K562 (cell line): Measurements from ENCODE around the gene SMCHD1. TPM values are rescaled to one million over a fixed set of nuclear protein-coding genes. Genes with fewer than 3 reads are reported as not detected.
"Not testable (repeated sequence)": the region's sequence is repeated elsewhere in the genome, so short reads cannot be mapped to it uniquely, and the experiment has no call there.

Experiments
- ATAC-seq: fragments of 200-7000 bp; cut with Tn5 transposase; 3 replicates; pipeline ENCODE4 v1.9.1; 2020; ENCODE audit warnings: moderate library complexity
- BruUV-seq: library from RNA; stranded (reverse); fragments of 400-500 nt; replicated peaks from 2 replicates; lab custom pipeline; 2021; lab: Mats Ljungman, UMichigan
- CTCF ChIA-PET: fragments of 300-600 bp; formaldehyde crosslinking; extraction: SDS; loops from one replicate; lab custom pipeline; 2021; ENCODE audit warnings: low intra/inter-chr PET ratio; lab: Yijun Ruan, JAX
- POLR2A ChIA-PET: fragments of 300-600, 350-650 bp; sonication (Branson Sonifier 250); formaldehyde crosslinking; extraction: SDS; loops from one replicate; lab custom pipeline; 2021; ENCODE audit warnings: antibody characterized with exemption, inconsistent platforms; lab: Yijun Ruan, JAX
- DNase-seq, 4 experiments: peaks; one replicate each; pipeline versions ENCODE4 v3.0.0 to v3.0.0-alpha.2; 2011 to 2018; ENCODE audit warnings: low spot score in 3 of 4, mixed read lengths in 3 of 4; ENCODE audit errors: extremely low read depth in 1 of 4
- FAIRE-seq: peaks from 2 replicates; lab custom pipeline; 2011; peaks lifted over from hg19 to GRCh38; lab: Jason Lieb, UNC
- H2AFZ ChIP-seq: 2 replicates; pipeline ENCODE4 v1.6.0; 2011; ENCODE audit warnings: low read depth, low read length, control low read depth, inconsistent platforms
- H3K27ac ChIP-seq: fragments of 200-600 bp; 3 replicates; pipeline ENCODE4 v1.8.0; 2011; ENCODE audit warnings: low read depth, mild to moderate bottlenecking, control low read depth, inconsistent platforms, low read length, moderate library complexity, mixed read lengths; ENCODE audit errors: extremely low read depth
- H3K27me3 ChIP-seq, 2 experiments: fragments of 300-600 bp in 1 of 2; 2 replicates in 1 of 2; 3 replicates in 1 of 2; pipeline versions ENCODE4 v1.6.0 to v1.8.0; 2011; ENCODE audit warnings: inconsistent platforms in 2 of 2, low read length in 2 of 2, mild to moderate bottlenecking in 1 of 2, mixed read lengths in 1 of 2, moderate library complexity in 1 of 2; ENCODE audit not compliant: control insufficient read depth in 2 of 2, insufficient read depth in 2 of 2
- H3K36me3 ChIP-seq: fragments of 300-600 bp; 3 replicates; pipeline ENCODE4 v1.8.0; 2011; ENCODE audit warnings: mild to moderate bottlenecking, low read length, inconsistent platforms; ENCODE audit not compliant: control insufficient read depth, insufficient read depth
- H3K4me1 ChIP-seq, 2 experiments: fragments of 200-600 bp in 1 of 2; replicated peaks in 1 of 2; 2 replicates in 1 of 2; 3 replicates in 1 of 2; pipeline versions ENCODE4 v1.5.1 to v1.8.0; 2011; ENCODE audit warnings: inconsistent platforms in 2 of 2, low read length in 2 of 2, mild to moderate bottlenecking in 1 of 2, mixed read lengths in 1 of 2, moderate library complexity in 1 of 2; ENCODE audit not compliant: control insufficient read depth in 2 of 2, insufficient read depth in 2 of 2
- H3K4me2 ChIP-seq: 2 replicates; pipeline ENCODE4 v1.6.1; 2011; ENCODE audit warnings: low read length, control low read depth, inconsistent platforms, mixed read lengths; ENCODE audit not compliant: insufficient read depth
- H3K4me3 ChIP-seq: fragments of 200-600 bp; sonication (generic), shearing (Covaris generic); 2 replicates; pipeline ENCODE4 v1.5.1; 2016; ENCODE audit warnings: control low read depth, inconsistent platforms
- H3K79me2 ChIP-seq: fragments of 200-600 bp; 3 replicates; pipeline ENCODE4 v1.8.0; 2011; ENCODE audit warnings: low read length, inconsistent platforms; ENCODE audit not compliant: control insufficient read depth, insufficient read depth
- H3K9ac ChIP-seq, 2 experiments: 2 replicates each; pipeline versions ENCODE4 v1.6.0 to v1.6.1; 2011; ENCODE audit warnings: low read depth in 2 of 2, low read length in 2 of 2, control low read depth in 1 of 2, inconsistent platforms in 1 of 2, mild to moderate bottlenecking in 1 of 2, mixed read lengths in 1 of 2; ENCODE audit not compliant: insufficient read depth in 1 of 2
- H3K9me1 ChIP-seq: one replicate; pipeline ENCODE4 v1.6.0; 2011; ENCODE audit warnings: inconsistent platforms, mild to moderate bottlenecking, low read length, moderate library complexity; ENCODE audit not compliant: control insufficient read depth, insufficient read depth
- H3K9me3 ChIP-seq: replicated peaks from 2 replicates; pipeline ENCODE4 v1.5.1; 2011; ENCODE audit warnings: low read depth, low read length, inconsistent platforms; ENCODE audit not compliant: control insufficient read depth, insufficient read depth
- H4K20me1 ChIP-seq: replicated peaks from 2 replicates; pipeline ENCODE4 v1.6.1; 2011; ENCODE audit warnings: low read length, inconsistent platforms, mixed read lengths; ENCODE audit not compliant: control insufficient read depth, insufficient read depth
- C11orf30 ChIP-seq: fragments of 450-650 bp; IDR thresholded peaks from 2 replicates; pipeline ENCODE4 v1.6.1; 2016; ENCODE audit warnings: low read depth, mild to moderate bottlenecking
- EP300 ChIP-seq: IDR thresholded peaks from 2 replicates; pipeline ENCODE4 v1.6.1; 2012; ENCODE audit warnings: low read length, improper control_type of control experiment
- KAT8 ChIP-seq: fragments of 450-650 bp; IDR thresholded peaks from 2 replicates; pipeline ENCODE4 v1.6.1; 2016; ENCODE audit warnings: low read depth, mild to moderate bottlenecking
- RBM25 ChIP-seq: fragments of 200-400 bp; formaldehyde crosslinking; IDR thresholded peaks from 2 replicates; pipeline ENCODE4 v1.6.1; 2018; ENCODE audit warnings: low read length, low read depth, moderate library complexity; ENCODE audit not compliant: severe bottlenecking
- WHSC1 ChIP-seq: IDR thresholded peaks from one replicate; pipeline ENCODE4 v1.6.1; 2012; ENCODE audit warnings: low read length, control low read depth, inconsistent platforms
- ZC3H11A ChIP-seq: IDR thresholded peaks from 2 replicates; pipeline ENCODE4 v1.6.1; 2012; ENCODE audit warnings: low read depth, low read length, improper control_type of control experiment
- ZNF146 ChIP-seq: IDR thresholded peaks from one replicate; pipeline ENCODE4 v1.6.1; 2018; ENCODE audit warnings: missing compliant biosample characterization; ENCODE audit not compliant: unreplicated experiment
- ZNF316 ChIP-seq: fragments of 450-650 bp; IDR thresholded peaks from 2 replicates; pipeline ENCODE4 v1.6.1; 2016
- WGBS: fragments of 100-300 bp; shearing (Covaris generic); methylation state at CpG from one replicate; pipeline ENCODE4 v1.1.6; 2016; ENCODE audit warnings: low coverage, mixed read lengths; ENCODE audit not compliant: insufficient coverage; ENCODE audit errors: missing lambda C conversion rate; 5-methylcytosine and 5-hydroxymethylcytosine counted together
- in situ Hi-C: fragments of 300-500 bp; cut with MboI; formaldehyde crosslinking; loops from 4 replicates; pipeline ENCODE4 v1.15.0; 2018; ENCODE audit warnings: inconsistent platforms, mixed read lengths
- intact Hi-C: fragments of 100-400 bp; cut with micrococcal nuclease; formaldehyde crosslinking; loops from 2 replicates; pipeline ENCODE4 v1.14.2; 2022
- polyA plus RNA-seq, 8 experiments: library from polyadenylated mRNA; depleted of rRNA in 4 of 8; stranded (reverse) in 5 of 8; unstranded in 3 of 8; fragments of >200 nt; fragmentation: Nextera tagmentation in 2 of 8; fragmentation: Illumina TruSeq in 1 of 8; extraction: Ambion mirVana in 2 of 8; extraction: Trizol in 1 of 8; gene quantifications; 2 replicates each; pipeline versions ENCODE4 v1.2.1 to v1.2.3, GENCODE V29; 2011 to 2014; ENCODE audit warnings: inconsistent platforms in 1 of 8, missing spikeins in 1 of 8
- total RNA-seq, 7 experiments: library from RNA; depleted of rRNA in 6 of 7; stranded (reverse); fragments of >200 nt in 6 of 7; fragmentation: Illumina TruSeq in 2 of 7; extraction: Trizol in 2 of 7; gene quantifications; 2 replicates each; pipeline versions ENCODE4 v1.2.1 to v1.2.3, GENCODE V29; 2011 to 2021; ENCODE audit warnings: low replicate concordance in 1 of 7

SMCHD1 gene
- total and polyA plus RNA-seq, 9 of the 15 experiments (the other 6 are each of a cell fraction or from before 2014, with no cell fraction given), result 6.3 to 144 (median 72.7) TPM

DNA sequence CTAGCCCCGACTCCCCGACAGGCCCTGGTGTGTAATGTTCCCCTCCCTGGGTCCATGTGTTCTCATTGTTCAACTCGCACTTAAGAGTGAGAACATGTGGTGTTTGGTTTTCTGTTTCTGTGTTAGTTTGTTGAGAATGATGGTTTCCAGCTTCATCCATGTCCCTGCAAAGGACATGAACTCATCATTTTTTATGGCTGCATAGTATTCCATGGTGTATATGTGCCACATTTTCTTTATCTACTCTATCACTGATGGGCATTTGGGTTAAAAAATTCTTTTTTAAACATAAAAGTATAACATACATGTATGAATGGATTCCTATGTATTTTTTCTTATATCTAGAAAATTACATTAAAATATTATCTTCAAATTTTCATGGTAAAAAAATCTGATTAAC, 84.6 kb downstream of the SMCHD1 start:
- POLR2A ChIA-PET, BruUV-seq, H3K27me3 ChIP-seq, H3K27ac ChIP-seq, H3K9me3 ChIP-seq, DNase-seq, H3K4me2 ChIP-seq, ATAC-seq, intact Hi-C loops, H2AFZ ChIP-seq, in situ Hi-C loops, H3K9ac ChIP-seq, H4K20me1 ChIP-seq, FAIRE-seq, H3K79me2 ChIP-seq, H3K4me3 ChIP-seq, H3K4me1 ChIP-seq, H3K9me1 ChIP-seq, CTCF ChIA-PET: not testable (repeated sequence)
- H3K36me3 ChIP-seq, result peaks cover 93% of the 10 kb centered on the region
- TF ChIP-seq RBM25 (peak; percentile 32), ZNF146 (CRISPR knock-in tag) (peak; percentile 88)
- 100% methylated on average over 3 of the region's 3 CpGs for WGBS

DNA sequence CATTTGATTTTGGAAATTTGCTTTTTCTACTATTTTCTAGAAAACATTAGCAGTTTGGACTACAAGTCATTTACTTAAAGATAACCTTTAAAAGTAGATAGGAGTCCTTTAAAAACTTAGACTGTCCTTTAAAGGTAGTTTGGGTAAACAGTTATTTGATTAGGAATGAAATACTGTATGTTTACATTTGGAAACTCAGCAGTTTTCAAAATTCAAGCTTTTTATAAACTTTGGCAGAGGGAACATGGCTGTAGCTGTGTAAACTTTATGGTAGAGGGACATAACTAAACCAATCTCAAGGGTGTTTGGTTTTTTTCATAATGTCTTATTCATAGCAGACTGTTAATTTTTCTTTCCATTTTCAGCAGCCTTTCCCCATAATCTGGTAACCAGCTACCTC, 90.7 kb downstream of the SMCHD1 start:
- Histone ChIP-seq H3K9me3 (no peaks in the 10 kb centered on the region), H3K9me1 (no peaks in the 10 kb centered on the region), H3K9ac (no peak overlapping the region), H4K20me1 (no peaks in the 10 kb centered on the region), H3K4me1 (no peaks in the 10 kb centered on the region), H3K4me3 (no peak overlapping the region), H3K79me2 (no peaks in the 10 kb centered on the region), H3K36me3 (peaks cover 89% of the 10 kb centered on the region), H3K4me2 (no peak overlapping the region), H3K27ac (no peak overlapping the region), H3K27me3 (no peaks in the 10 kb centered on the region), H2AFZ (no peak overlapping the region)
- no peak for TF ChIP-seq WHSC1
- no peak for TF ChIP-seq ZC3H11A
- TF ChIP-seq KAT8, result no peak
- TF ChIP-seq C11orf30, result peak; percentile 50
- peak; percentile 74; the same call in 1 of the 2 replicates for TF ChIP-seq ZNF316
- TF ChIP-seq EP300, result no peak
- DNase-seq, result no peak
- FAIRE-seq, result no peak
- in situ Hi-C loops (no loop called here), intact Hi-C loops (no loop called here)
- CTCF ChIA-PET, result no interaction called here
- no TSS peak for BruUV-seq
- no peak for ATAC-seq
- POLR2A ChIA-PET, result interaction anchor here (1.4 to 1.5 kb wide), 2 partner anchors 10 to 16 kb away, joined by 3 to 4 read pairs; no protein-coding TSS in a partner anchor
